Neural progenitor cell (in vitro differentiated cells): Measurements from ENCODE around the gene SPRTN. TPM values are rescaled to one million over a fixed set of nuclear protein-coding genes. Genes with fewer than 3 reads are reported as not detected.
A peak's percentile ranks its signal among the peaks of the same experiment; 100 is the strongest.

Source experiments
- DNase-seq: peaks from one replicate; pipeline ENCODE4 v3.0.0-alpha.2; 2016; ENCODE audit warnings: low spot score
- H2AFZ ChIP-seq: fragments of 200-600 bp; sonication (generic); replicated peaks from 2 replicates; pipeline ENCODE4 v1.6.1; 2016; ENCODE audit warnings: antibody characterized with exemption
- H3F3A ChIP-seq: fragments of 200-600 bp; sonication (generic); 2 replicates; pipeline ENCODE4 v1.6.1; 2016; ENCODE audit warnings: antibody characterized with exemption, low read depth
- H3K27ac ChIP-seq: fragments of 200-600 bp; sonication (generic); 2 replicates; pipeline ENCODE4 v1.5.1; 2016; ENCODE audit warnings: mild to moderate bottlenecking
- H3K27me3 ChIP-seq: fragments of 200-600 bp; sonication (generic); 2 replicates; pipeline ENCODE4 v1.6.1; 2016; ENCODE audit warnings: mild to moderate bottlenecking, moderate library complexity
- H3K36me3 ChIP-seq: fragments of 200-600 bp; sonication (generic); 2 replicates; pipeline ENCODE4 v1.5.1; 2016
- H3K4me1 ChIP-seq: fragments of 200-600 bp; sonication (generic); 2 replicates; pipeline ENCODE4 v1.6.1; 2016; ENCODE audit warnings: mixed run types
- H3K4me2 ChIP-seq: fragments of 200-600 bp; sonication (generic); 2 replicates; pipeline ENCODE4 v1.6.1; 2016
- H3K4me3 ChIP-seq: fragments of 200-600 bp; sonication (generic); 2 replicates; pipeline ENCODE4 v1.5.1; 2016
- H3K79me2 ChIP-seq: fragments of 200-600 bp; sonication (generic); 2 replicates; pipeline ENCODE4 v1.6.1; 2016; ENCODE audit warnings: low read depth
- H3K9ac ChIP-seq: fragments of 200-600 bp; sonication (generic); 2 replicates; pipeline ENCODE4 v1.6.1; 2016
- H3K9me3 ChIP-seq: fragments of 200-600 bp; sonication (generic); 2 replicates; pipeline ENCODE4 v1.5.1; 2016; ENCODE audit warnings: low read depth
- H4K20me1 ChIP-seq: fragments of 200-600 bp; sonication (generic); 2 replicates; pipeline ENCODE4 v1.6.1; 2016; ENCODE audit warnings: low read depth
- H3K27ac Mint-ChIP-seq: 3 replicates; pipeline ENCODE4 v1.8.0; 2021; ENCODE audit warnings: mixed read lengths
- H3K27me3 Mint-ChIP-seq: 2 replicates; pipeline ENCODE4 v1.8.0; 2022; ENCODE audit warnings: low read depth, mild to moderate bottlenecking, inconsistent platforms, moderate library complexity, mixed read lengths; ENCODE audit not compliant: insufficient read depth
- H3K36me3 Mint-ChIP-seq: 3 replicates; pipeline ENCODE4 v1.8.0; 2021; ENCODE audit warnings: mixed read lengths
- H3K4me1 Mint-ChIP-seq: 3 replicates; pipeline ENCODE4 v1.8.0; 2021; ENCODE audit warnings: mixed read lengths
- H3K4me3 Mint-ChIP-seq: 3 replicates; pipeline ENCODE4 v1.8.0; 2021; ENCODE audit warnings: mild to moderate bottlenecking, moderate library complexity, mixed read lengths
- H3K9me3 Mint-ChIP-seq: 3 replicates; pipeline ENCODE4 v1.8.0; 2020; ENCODE audit warnings: mixed read lengths
- CTCF ChIP-seq: fragments of 200-600 bp; sonication (generic); IDR thresholded peaks from 2 replicates; pipeline ENCODE4 v1.5.1; 2017; ENCODE audit warnings: antibody characterized with exemption, mild to moderate bottlenecking
- EZH2 ChIP-seq: fragments of 200-600 bp; sonication (generic); IDR thresholded peaks from 2 replicates; pipeline ENCODE4 v1.6.1; 2017; ENCODE audit warnings: antibody characterized with exemption, mild to moderate bottlenecking, moderate library complexity
- EZH2phosphoT487 ChIP-seq: fragments of 200-600 bp; sonication (generic); IDR thresholded peaks from 2 replicates; pipeline ENCODE4 v1.6.1; 2017; ENCODE audit warnings: antibody characterized with exemption
- total RNA-seq: library from RNA; depleted of rRNA; stranded (reverse); fragments of >200 nt; gene quantifications from 2 replicates; pipeline ENCODE4 v1.2.3, GENCODE V29; 2015; ENCODE audit warnings: low replicate concordance

The SPRTN gene
- total RNA-seq, 1 donor from 2014 or later, result 21.5 TPM

DNA sequence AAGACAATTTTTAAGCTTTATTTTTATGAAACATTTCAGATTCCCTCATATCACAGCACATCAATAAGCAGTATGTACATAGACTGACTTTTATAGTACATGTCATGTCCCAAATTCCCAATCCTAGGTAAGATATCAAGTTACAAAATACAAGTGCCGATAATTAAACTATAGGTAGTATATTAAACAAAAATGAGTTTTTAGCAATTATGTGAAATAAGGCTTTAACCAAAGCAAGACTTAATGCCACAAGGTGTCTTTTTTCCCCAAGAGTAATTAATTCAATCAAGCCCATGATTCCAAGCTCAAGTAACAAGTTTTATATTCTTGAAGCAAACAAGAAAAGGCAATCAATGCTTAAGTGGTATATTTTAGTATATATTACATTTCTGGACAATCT is 5.3 kb upstream of the SPRTN start:
- Histone ChIP-seq H2AFZ (no peak overlapping the region), H3K36me3 (no peaks in the 10 kb centered on the region), H3K79me2 (peaks cover 49% of the 10 kb centered on the region), H3K4me2 (peak overlapping the region; percentile 97), H3K27ac (no peak overlapping the region), H3K9me3 (no peaks in the 10 kb centered on the region), H3K4me1 (peaks cover 36% of the 10 kb centered on the region), H3K27me3 (no peaks in the 10 kb centered on the region), H4K20me1 (peaks cover 22% of the 10 kb centered on the region), H3F3A (peaks cover 7% of the 10 kb centered on the region), H3K9ac (no peak overlapping the region), H3K4me3 (peak overlapping the region; percentile 96)
- H3K4me1 Mint-ChIP-seq, result peaks cover 40% of the 10 kb centered on the region
- H3K4me3 Mint-ChIP-seq, result no peak overlapping the region
- no peaks in the 10 kb centered on the region for H3K9me3 Mint-ChIP-seq
- TF ChIP-seq CTCF, result no peak
- H3K27ac Mint-ChIP-seq, result no peak overlapping the region
- peaks cover 4% of the 10 kb centered on the region for H3K36me3 Mint-ChIP-seq
- peaks cover 6% of the 10 kb centered on the region for H3K27me3 Mint-ChIP-seq
- no peak for DNase-seq

- H3K4me3 Mint-ChIP-seq, result peak overlapping the region; percentile 42
- Histone ChIP-seq H2AFZ (no peak overlapping the region), H3K4me2 (peak overlapping the region; percentile 97), H3K36me3 (no peaks in the 10 kb centered on the region), H3F3A (peaks cover 17% of the 10 kb centered on the region), H3K9me3 (no peaks in the 10 kb centered on the region), H3K9ac (peak overlapping the region; percentile 28), H3K4me3 (peak overlapping the region; percentile 96), H3K79me2 (peaks cover 58% of the 10 kb centered on the region), H4K20me1 (peaks cover 22% of the 10 kb centered on the region), H3K4me1 (peaks cover 38% of the 10 kb centered on the region), H3K27ac (no peak overlapping the region), H3K27me3 (no peaks in the 10 kb centered on the region)
- peaks cover 7% of the 10 kb centered on the region for H3K27me3 Mint-ChIP-seq
- H3K27ac Mint-ChIP-seq, result no peak overlapping the region
- H3K36me3 Mint-ChIP-seq, result peaks cover 4% of the 10 kb centered on the region
- TF ChIP-seq EZH2, result no peak
- no peak for TF ChIP-seq EZH2phosphoT487
- TF ChIP-seq CTCF, result no peak
- no peak for DNase-seq
- H3K9me3 Mint-ChIP-seq, result no peaks in the 10 kb centered on the region
- peaks cover 41% of the 10 kb centered on the region for H3K4me1 Mint-ChIP-seq
These were observed 3.9 kb upstream of the SPRTN start for GRCh38 chr1:231334079-231334666.

GRCh38 chr1:231334952-231335351 is 3.1 kb upstream of the SPRTN start:
- peaks cover 5% of the 10 kb centered on the region for H3K36me3 Mint-ChIP-seq
- H3K9ac ChIP-seq, result no peak overlapping the region

More at GRCh38 chr1:231334952-231335351, 3.1 kb upstream of the SPRTN start:
- Mint-ChIP-seq H3K4me1 (peaks cover 48% of the 10 kb centered on the region), H3K27me3 (peaks cover 7% of the 10 kb centered on the region), H3K4me3 (peak overlapping the region; percentile 35), H3K9me3 (no peaks in the 10 kb centered on the region), H3K27ac (no peak overlapping the region)
- no peak for DNase-seq
- Histone ChIP-seq H3K27me3 (no peaks in the 10 kb centered on the region), H4K20me1 (peaks cover 22% of the 10 kb centered on the region), H3K4me3 (peak overlapping the region; percentile 96), H3K79me2 (peaks cover 66% of the 10 kb centered on the region), H3K27ac (no peak overlapping the region), H3K4me1 (peaks cover 44% of the 10 kb centered on the region), H3F3A (peaks cover 17% of the 10 kb centered on the region), H3K36me3 (no peaks in the 10 kb centered on the region), H3K4me2 (peak overlapping the region; percentile 97), H2AFZ (no peak overlapping the region), H3K9me3 (no peaks in the 10 kb centered on the region)
- TF ChIP-seq EZH2phosphoT487, result no peak
- TF ChIP-seq CTCF, result no peak
- no peak for TF ChIP-seq EZH2
